ENCODE results near the gene LARP1B. TPM values are rescaled to one million over a fixed set of nuclear protein-coding genes. Genes with fewer than 3 reads are reported as not detected.

LARP1B gene
- total and polyA plus RNA-seq, 11 donors: 12.8 to 31.3 (median 18.0) TPM

DNA sequence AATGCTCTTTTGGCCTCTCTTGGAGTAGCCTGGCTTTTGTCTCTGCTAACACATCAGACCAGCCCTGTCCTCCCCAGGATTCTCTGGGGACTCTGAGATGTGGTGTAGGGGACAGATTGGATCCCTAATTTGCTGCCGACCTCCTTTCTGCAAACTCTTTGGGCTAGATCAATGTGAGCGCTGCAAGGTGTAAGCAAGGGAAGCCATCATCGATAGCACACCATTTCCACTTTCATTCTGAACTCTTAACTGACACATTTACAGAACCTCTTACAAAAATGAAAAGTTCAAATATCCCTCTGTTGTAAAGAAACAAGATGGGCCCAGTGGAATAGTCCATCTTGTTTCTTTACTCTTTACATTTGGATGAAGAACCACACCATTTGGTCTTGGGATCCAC lies 179.9 kb downstream of the LARP1B start:
- no peak overlapping the region for H3K27ac ChIP-seq
- DNase-seq: no peak
- no peaks in the 10 kb centered on the region for H3K4me1 ChIP-seq
- TF ChIP-seq, protein P1, sequence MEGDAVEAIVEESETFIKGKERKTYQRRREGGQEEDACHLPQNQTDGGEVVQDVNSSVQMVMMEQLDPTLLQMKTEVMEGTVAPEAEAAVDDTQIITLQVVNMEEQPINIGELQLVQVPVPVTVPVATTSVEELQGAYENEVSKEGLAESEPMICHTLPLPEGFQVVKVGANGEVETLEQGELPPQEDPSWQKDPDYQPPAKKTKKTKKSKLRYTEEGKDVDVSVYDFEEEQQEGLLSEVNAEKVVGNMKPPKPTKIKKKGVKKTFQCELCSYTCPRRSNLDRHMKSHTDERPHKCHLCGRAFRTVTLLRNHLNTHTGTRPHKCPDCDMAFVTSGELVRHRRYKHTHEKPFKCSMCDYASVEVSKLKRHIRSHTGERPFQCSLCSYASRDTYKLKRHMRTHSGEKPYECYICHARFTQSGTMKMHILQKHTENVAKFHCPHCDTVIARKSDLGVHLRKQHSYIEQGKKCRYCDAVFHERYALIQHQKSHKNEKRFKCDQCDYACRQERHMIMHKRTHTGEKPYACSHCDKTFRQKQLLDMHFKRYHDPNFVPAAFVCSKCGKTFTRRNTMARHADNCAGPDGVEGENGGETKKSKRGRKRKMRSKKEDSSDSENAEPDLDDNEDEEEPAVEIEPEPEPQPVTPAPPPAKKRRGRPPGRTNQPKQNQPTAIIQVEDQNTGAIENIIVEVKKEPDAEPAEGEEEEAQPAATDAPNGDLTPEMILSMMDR (IDR thresholded peaks at IDR 0.05): no peak
- no peak for TF ChIP-seq POLR2A (IDR thresholded peaks at IDR 0.05)
- H3K27me3 ChIP-seq: no peaks in the 10 kb centered on the region
- intact Hi-C loops (cut with DNase I): no loop called here
- WGBS, 4 donors: 96 to 100% (median 97%) methylated on average over 3 of the region's 3 CpGs
- H3K36me3 ChIP-seq: no peaks in the 10 kb centered on the region
- peaks cover 0 to 2% (median 0%) of the 10 kb centered on the region in 12 donors for H3K9me3 ChIP-seq
- H3K4me3 ChIP-seq: no peak overlapping the region
- ATAC-seq: no peak

DNA sequence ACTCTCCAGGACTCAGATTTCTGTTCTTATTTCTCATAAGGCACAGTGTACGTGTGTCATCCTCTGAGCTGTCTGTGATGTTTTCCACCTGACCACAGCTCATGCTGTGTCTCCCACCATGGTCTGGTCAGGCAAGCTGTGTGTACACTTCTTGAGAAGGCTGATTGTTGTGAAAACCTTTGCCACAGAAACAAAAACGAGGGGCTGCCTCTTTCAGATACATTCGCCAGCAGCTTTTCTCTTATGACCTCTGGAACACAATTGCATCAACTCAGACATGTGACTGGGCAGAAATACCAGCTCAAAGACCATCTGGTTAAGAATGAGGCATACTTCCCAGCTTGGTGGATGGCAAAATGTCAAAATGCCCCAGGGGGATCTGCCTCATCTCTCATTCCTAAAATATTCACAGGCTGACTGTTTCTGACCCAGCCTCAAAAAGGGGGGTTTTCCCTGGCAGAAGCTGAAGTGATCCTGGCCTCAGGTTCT lies 180.4 kb downstream of the LARP1B start:
- H3K27me3 ChIP-seq: no peaks in the 10 kb centered on the region
- intact Hi-C loops (cut with DNase I): no loop called here
- H3K4me3 ChIP-seq: no peak overlapping the region
- 51 to 62% (median 56%) methylated on average over 3 of the region's 3 CpGs for WGBS, 4 donors
- H3K4me1 ChIP-seq: no peaks in the 10 kb centered on the region
- no peaks in the 10 kb centered on the region for H3K36me3 ChIP-seq
- ATAC-seq (peak in 1 of 4 donors; percentile 29), DNase-seq (no peak)
- TF ChIP-seq, protein P1 (IDR thresholded peaks at IDR 0.05): no peak
- no peak for TF ChIP-seq POLR2A (IDR thresholded peaks at IDR 0.05)
- no peaks in the 10 kb centered on the region for H3K9me3 ChIP-seq
- no peak overlapping the region for H3K27ac ChIP-seq

DNA sequence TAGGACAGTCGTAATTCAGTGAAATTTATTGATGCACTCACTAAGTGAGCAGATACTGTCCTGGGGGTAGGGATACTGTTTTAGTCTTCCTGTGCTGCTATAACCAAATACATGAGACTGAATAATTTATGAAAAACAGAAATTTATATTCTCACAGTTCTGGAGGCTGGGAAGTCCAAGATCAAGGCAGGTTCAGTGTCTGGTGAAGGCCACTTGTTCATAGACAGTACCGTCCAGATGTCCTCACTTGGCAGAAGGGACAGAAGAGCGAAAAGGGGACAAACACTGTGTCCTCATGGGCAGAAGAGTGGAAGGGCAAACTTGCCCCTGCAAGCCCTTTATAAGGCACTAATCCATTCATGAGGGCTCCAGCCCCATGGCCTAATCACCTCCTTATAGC lies 180.9 kb downstream of the LARP1B start:
- Histone ChIP-seq H3K36me3 (no peaks in the 10 kb centered on the region), H3K4me3 (no peak overlapping the region), H3K27me3 (no peaks in the 10 kb centered on the region), H3K4me1 (no peaks in the 10 kb centered on the region), H3K27ac (no peak overlapping the region), H3K9me3 (no peaks in the 10 kb centered on the region)
- 86 to 96% (median 89%) methylated on average over 3 of the region's 3 CpGs for WGBS, 4 donors
- intact Hi-C loops (cut with DNase I): no loop called here
- TF ChIP-seq, protein P1 (IDR thresholded peaks at IDR 0.05): no peak
- no peak for TF ChIP-seq POLR2A (IDR thresholded peaks at IDR 0.05)
- DNase-seq (no peak), ATAC-seq (no peak)

DNA sequence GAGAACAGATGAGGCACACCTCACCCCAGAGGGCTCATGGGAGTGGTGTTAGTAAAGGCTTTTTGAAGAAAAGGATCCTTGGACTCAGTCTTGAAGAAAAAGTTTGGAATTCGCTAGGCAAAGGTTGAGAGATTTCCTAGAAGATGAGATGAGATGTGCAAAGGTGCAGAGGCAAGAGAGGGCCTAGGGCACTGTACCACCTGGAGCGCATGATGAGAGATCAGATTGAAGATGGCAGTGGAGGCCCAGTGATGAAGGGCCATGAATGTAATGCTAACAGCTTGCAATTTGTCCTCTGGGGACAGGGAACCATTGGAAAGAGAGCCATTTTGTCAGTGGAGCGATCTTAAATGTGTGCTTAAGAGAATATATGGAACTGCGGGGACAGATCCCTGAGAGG lies 181.5 kb downstream of the LARP1B start:
- no peak for TF ChIP-seq POLR2A (IDR thresholded peaks at IDR 0.05)
- TF ChIP-seq, protein P1 (IDR thresholded peaks at IDR 0.05): no peak
- Histone ChIP-seq H3K4me1 (no peaks in the 10 kb centered on the region), H3K9me3 (peaks cover 0 to 3% (median 0%) of the 10 kb centered on the region in 12 donors), H3K27me3 (no peaks in the 10 kb centered on the region), H3K27ac (no peak overlapping the region), H3K36me3 (no peaks in the 10 kb centered on the region), H3K4me3 (no peak overlapping the region)
- intact Hi-C loops (cut with DNase I): no loop called here
- 93 to 97% (median 94%) methylated on average over 4 of the region's 4 CpGs for WGBS, 4 donors
- no peak for DNase-seq
- no peak for ATAC-seq

Measured in heart left ventricle (tissue), 16 donors.